ENCODE data around the gene MKRN1.
A peak's percentile ranks its signal among the peaks of the same experiment; 100 is the strongest.
"Not testable (repeated sequence)": the region's sequence is repeated elsewhere in the genome, so short reads cannot be mapped to it uniquely, and the experiment has no call there.

Gene MKRN1, protein sequence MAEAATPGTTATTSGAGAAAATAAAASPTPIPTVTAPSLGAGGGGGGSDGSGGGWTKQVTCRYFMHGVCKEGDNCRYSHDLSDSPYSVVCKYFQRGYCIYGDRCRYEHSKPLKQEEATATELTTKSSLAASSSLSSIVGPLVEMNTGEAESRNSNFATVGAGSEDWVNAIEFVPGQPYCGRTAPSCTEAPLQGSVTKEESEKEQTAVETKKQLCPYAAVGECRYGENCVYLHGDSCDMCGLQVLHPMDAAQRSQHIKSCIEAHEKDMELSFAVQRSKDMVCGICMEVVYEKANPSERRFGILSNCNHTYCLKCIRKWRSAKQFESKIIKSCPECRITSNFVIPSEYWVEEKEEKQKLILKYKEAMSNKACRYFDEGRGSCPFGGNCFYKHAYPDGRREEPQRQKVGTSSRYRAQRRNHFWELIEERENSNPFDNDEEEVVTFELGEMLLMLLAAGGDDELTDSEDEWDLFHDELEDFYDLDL
- total RNA-seq, result 133 to 178 (median 149) reads per million in 4 donors

DNA sequence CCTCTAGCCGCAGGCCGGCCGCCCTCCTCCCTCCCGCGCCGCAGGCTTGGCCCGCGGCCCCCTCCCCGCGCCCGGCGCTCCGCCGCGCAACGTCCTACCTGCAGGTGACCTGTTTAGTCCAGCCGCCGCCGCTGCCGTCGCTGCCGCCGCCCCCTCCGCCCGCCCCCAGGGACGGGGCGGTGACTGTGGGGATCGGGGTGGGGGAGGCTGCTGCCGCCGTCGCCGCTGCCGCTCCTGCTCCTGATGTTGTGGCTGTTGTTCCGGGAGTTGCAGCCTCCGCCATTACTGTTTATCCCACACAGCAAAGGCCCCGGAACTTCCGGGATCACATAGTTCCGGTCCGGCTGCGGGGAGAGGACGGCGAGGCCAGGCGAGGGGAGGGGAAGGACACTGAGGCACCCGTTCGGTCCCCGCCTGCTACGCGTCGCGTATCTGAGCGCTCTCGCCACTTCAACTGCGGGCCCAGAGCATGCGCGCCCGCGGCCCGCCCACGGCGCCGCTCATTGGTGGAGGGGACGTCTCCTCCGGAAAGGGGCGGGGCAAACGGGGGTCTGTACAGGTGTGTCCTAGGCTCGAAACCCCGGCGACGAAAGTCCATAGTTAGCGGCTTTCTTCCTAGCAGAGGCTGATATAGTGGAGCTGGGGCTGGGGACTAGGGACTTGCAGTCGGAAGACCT is at the start of gene MKRN1:
TSS of gene MKRN1 (minus strand) at position 444 of the 677 bp plus-strand sequence. CDS start at position 283, 161 bp downstream.
- DNase-seq, result peak; percentile 82 to 96 (median 88)

DNA sequence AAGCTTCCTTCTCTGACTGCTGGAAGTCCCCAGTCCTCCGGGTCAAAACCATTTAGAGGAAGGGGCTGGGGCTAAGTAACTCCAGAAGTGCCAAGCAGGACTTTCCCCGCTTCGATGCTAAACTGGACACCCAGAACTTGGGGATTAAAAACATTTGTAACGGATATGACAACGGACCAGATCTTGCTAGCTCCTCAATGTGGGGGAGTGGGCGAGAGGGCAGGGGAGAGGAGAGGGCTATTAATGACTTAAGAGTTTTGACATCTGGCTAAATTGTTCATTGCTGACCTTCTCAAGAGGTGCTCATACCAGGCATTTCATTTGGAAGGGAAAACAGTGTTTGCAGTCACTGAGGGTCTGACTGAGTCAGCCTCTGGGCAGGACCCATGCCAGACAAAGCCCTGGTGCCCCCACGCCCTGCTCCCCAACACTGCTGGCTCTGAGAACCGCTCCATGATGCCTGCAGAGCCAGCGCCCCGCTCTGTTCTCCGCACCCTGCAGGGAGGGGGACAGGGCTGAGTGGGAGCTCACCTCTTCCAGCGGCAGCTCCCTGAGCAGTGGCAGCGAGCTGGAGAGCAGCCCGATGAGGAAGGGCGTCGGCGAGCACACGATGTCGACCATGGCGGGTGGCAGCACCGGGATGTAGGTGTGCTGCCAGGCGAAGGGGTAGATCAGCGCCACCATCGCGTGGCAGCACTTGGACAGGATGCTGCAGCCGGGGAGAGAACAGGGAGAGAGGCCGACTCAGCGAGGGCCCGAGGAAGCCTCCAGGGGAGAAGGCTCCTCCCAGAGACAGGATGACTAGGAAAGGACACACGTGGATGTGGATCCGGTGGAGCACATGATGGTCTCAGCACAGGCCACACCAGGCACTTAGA is 47.7 kb upstream of the MKRN1 start:
- DNase-seq, result no peak

DNA sequence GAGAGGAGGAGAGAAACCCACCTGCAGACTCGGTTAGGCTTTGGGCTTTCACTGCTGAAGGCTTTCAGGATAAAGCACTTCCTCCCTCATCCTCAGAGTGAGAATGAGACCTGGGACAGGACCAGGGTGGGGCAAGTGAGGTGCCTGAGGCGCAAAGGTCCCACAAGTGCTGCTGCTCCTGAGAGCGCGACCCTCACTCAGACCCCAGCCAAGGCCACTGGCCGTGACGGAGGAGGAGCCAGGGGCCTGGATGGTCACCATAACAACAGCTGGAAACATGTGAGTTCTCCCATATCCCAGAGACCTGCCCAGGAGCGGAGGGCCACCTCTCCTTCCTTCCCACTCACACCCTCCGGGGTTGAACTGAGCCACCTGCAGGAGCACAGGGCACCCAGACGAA is 46.9 kb upstream of the MKRN1 start:
- no peak for DNase-seq

DNA sequence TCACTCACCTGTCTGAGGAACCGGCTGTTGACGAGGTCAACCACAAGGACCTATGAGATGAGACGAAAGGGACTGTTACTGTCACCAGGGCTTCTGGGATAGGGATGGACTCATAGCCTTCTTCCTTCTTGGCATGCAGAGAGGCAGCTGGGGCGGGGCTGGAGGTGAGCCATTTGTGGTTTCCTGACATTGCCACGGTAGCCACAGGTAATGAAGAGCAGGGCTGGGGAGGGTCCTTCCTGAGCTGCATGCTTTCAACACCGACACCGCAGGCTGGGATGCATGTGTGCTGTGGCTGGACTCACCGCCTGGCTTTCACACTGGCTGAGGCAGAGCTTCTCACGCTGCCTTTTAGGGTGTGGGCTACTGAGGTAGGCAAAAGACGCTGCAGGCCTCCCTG is 46.4 kb upstream of the MKRN1 start:
- DNase-seq, result peak in 2 of 5 donors; percentile 17 to 18

DNA sequence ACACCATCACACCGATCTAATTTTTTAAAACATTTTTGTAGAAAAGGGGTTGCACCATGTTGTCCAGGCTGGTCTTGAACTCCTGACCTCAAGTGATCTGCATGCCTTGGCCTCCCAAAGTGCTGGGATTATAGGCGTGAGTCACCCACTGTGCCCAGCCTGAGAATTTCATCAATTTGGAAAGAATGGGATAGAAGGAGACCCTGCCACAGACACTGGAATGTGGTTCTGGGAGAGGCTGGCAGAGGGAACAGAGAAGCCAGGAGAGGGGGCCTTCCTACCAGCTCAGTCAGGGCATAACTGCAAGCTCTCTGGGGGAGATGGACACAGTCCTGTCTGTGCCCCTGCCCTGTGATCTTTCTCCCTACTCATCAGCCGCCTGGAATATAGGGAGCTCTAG is 42.1 kb upstream of the MKRN1 start:
- no peak for DNase-seq

DNA sequence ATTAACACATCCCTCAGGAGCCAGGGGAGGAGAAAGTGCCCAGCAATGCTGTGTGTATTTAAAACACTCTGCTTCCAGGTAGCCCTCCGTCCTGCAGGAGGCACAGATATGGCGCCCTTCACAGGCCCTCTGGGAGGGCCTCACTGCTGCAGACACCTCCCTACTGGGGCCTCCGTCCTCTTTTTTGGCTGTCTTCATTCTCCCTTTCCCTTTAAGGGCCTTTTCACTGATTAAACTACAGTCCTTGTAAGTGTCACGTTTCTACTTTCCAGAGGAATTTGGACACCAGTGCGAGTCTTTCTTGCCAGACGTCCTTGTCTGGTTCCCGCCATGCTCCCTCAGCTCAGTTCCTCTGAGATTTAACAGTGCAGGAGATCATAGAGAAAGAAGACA is 39.7 kb upstream of the MKRN1 start:
- no peak for DNase-seq

DNA sequence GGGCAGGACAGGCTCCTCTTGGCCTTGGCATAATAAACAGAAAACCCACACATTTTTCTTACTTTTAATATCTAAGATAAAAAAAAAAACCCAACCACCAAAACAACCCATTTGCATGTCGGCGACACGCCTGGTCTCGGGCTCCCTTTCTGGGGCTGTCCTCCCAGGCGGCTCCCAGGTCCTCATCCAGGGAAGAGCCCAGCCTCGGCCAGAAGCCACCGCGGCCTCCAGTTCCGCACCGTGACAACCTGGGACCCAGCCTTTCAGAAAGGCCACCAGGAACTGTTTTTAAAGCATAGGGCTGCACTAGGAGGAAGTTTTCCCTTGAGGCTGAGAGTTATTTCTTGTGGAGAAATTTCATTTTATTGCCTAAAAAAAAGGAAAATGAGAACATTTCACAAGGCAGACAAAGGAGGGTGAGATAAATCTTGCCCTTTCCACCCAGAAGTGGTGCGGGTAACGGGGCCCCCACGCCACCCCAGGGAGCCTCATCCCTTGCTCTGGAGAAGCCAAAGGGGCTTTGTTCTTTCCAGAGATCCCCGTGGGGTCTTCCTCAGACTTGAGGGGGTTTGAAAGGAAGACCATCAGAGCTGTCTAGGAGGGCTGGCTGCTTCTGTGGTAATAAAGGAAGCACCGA is 39.2 kb upstream of the MKRN1 start:
- no peak for DNase-seq

DNA sequence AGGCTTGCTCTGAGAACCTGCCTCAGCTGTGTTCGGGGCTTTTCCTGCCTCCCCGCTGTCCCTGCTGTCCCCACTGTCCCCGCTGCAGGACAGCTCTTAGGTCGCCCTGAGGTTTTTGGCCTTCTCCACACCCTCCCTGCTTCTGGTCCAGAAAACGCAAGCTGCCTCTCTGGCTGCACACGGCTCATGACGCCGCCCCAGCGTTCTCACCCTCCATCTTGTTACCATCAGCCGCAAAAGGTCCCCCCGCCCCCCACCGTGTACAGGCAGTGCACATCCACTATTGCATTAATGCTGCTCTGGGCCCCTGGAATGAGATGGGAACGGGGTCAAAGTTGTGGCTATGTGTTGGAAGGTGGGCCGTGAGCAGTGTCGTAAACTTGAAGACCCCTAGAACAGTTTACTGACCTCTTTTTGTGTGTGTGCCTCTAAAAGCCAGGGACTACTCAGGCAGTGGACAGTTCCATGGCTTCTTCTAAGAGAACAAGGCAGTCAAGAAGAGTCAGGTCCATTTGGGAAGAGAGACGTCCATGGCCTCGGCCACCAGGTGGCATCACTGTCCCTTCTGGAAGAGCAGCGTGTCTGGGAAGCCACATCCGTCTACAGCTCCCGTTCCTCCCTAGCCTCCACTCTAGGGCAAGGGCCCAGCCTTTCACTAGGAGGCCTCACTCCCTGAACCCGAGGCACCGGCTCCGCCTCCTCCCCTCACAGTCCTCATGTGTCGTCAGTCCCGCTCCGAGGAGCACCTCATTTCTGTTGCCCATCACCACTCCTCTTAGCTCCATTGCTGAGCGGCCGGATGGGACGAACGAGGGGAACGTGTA is 38.5 kb upstream of the MKRN1 start:
- DNase-seq, result peak; percentile 25 to 60 (median 44)

DNA sequence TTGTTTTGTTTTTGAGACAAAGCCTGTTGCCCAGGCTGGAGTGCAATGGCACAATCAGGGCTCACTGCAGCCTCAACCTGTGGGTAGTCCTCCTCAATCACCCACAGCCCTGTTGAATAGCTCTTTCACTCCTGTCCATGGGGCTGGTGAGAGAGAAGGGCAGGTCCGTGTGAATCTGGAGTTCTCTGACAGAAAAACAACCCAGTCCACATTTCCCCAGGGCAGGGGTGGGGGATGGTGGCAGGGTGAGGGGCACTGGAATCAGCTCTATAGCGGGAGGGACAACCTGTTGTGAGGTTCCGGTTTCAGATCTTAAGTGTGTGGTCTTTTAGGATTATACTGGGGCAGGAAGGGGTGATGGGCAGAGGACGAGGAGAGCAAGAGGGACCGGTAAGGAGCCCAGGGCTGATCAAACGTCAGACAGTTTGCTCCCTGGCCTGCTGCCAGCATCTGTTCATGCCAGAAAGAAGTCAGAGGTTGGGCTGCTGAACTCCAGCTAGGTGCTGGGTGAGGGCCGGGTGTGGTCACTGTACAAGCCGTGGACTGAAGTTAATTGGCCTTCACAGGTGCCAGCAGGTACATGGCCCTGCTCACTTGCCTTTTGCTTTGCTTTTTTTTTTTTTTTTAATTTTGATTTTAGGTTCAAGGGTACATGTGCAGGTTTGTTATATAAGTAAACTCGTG is 33.2 kb upstream of the MKRN1 start:
- DNase-seq, result no peak

DNA sequence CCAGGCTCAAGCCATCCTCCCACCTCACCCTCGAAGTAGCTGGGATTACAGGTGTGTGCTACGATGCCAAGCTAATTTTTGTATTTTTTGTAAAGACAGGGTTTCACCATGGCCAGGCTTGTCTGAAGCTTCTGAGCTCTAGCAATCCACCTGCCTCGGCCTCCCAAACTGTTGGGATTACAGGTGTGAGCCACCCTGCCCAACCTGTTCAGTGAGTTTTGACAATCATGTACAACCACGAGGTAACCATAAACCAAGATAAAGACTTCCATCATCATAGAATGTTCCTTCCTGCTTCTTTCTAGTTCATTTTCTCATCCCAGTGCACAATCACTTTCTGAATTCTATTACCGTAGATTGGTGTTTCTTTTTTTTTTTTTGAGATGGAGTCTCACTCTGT is 30.5 kb upstream of the MKRN1 start:
- DNase-seq, result no peak

DNA sequence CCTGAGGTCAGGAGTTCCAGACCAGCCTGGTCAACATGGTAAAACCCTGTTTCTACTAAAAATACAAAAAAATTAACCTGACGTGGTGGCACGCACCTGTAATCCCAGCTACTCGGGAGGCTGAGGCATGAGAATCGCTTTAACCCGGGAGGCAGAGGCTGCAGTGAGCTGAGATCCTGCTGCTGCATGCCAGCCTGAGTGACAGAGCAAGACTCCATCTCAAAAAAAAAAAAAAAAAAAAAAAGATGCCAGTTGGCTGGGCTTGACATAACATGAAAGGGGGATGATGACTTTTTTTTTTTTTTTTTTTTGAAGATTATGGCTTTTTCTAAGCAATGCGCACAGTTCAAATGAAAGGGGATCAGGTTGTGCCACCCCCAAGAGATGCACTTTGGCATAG is 28.3 kb upstream of the MKRN1 start:
- not testable (repeated sequence) for DNase-seq

DNA sequence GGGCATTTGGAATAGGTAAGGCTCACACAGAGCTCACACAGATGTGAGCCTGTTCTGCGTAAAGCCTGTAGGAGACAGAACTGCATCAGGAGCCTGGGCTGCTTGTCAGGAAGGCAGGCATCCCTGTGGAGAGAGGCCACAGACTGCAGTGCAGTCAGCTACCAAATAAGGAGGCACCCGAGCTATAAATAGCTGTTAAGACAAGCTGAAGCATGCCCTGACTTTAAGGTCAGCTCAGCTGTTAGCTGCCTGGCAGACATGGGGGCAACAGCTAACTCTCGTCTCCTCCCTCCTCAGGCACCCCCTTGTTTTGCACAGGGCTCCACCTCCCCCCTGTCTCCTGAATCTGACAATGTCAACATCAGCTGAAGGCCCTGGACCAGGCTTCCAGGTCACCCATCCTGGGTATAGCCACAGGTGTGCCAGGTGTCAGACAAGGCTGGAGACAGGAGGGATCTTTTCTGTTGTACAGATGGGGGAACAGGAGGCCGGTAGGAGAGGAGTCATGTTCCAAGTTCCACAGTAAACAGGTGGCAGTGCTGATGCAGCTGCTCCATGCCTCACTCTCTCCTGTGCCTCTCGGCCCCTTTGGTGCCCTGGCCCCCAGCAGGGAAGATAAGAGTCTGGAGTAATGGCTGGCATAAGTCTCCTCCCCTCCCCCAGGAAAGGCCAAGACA is 27.6 kb upstream of the MKRN1 start:
- DNase-seq, result no peak

DNA sequence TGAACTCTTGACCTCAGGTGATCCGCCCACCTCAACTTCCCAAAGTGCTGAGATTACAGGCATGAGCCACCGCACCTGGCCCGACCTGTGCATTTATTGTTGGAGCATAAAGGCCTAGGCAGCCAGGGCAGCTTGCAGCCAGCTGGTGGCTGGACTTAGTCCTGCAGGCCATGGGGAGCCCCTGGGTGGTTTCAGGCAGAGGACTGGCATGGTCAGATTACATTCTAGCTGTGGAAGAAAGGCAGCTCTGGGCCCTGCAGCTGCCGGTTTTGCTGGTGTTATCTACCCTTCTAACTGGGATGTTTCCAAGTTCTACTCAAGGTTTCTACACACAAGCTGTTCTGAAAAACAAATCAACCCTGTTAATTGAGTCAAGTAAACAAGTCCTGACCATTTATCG is 22.7 kb upstream of the MKRN1 start:
- no peak for DNase-seq

DNA sequence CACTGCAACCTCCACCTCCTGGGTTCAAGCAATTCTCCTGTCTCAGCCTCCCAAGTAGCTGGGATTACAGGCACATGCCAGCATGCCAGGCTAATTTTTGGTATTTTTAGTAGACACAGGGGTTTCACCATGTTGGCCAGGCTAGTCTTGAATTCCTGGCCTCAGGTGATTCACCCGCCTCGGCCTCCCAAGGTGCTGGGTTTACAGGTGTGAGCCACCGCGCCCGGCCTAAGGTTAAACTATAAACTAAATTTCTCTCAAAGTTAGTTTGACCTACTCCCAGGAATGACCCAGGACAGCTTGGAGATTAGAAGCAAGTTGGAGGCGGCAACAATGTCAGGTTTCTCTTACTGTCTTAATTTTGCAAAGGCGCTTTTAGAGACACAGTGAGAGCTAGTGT is 18.5 kb upstream of the MKRN1 start:
- not testable (repeated sequence) for DNase-seq

DNA sequence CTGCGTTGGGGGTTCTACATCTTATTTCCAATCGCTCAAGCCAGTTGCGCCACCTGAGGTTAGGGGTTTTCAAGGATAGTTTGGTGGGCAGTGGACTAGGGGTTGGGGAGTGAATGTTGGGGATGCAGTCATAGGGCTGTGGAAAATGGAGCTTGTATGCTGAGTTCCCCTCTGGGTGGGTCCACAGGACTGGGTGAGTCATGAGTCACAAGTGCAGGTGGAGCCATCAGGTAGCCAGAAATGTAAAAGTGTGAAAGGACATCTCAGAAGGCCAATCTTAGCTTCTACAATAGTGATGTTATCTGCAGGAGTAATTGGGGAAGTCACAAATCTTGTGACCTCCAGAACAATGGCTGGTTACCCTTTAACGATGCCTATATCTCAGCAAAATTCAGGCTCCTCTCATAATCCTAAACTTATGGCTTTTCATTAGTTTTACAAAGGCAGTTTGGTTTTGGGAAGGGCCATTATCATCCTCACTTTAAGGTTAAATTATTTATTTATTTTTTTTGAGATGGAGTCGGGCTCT is 18.0 kb upstream of the MKRN1 start:
- no peak for DNase-seq

DNA sequence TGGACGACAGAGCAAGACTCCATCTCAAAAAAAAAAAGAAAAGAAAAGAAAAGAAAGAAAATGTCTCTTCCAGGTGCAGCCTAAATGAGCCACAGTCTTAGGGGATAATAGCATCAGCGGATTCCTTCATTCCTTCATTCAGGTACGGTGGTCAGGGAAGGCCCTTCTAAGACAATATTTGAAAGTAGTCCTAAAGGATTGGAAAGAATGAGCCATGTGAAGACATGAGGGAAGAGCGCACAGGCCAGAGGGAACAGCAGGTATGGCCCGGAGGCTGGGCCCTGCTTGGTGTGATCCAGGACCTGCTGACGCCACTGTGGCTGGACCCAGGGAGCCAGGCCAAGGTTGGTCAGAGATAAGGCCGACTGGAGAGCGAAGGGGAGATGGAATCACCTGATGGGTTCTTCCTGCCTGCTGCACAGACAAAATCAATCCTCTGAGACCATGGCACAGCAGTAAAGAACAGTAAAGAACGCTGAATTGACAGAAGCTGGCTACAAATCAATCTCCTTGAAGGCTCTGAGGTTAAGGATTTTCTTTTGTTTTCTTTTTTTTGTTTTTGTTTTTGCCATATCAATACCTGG is 16.3 kb upstream of the MKRN1 start:
- no peak for DNase-seq

DNA sequence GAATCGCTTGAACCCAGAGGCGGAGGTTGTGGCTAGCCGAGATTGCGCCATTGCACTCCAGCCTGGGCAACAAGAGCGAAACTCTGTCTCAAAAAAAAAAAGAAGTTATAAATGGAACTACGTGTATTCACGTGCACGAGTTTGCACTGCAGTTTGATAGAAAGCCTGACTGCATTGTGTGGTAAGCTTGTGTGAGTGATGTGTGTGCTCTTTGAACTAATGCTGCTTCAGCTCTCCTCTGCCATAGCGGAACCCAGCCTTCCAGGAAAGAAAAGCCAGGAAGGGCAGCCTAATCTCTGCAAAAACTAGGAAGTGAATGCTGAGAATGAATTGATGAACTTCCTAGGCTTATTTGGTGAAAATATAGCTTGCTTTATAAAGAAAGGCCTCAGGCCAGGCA is 15.6 kb upstream of the MKRN1 start:
- no peak for DNase-seq

DNA sequence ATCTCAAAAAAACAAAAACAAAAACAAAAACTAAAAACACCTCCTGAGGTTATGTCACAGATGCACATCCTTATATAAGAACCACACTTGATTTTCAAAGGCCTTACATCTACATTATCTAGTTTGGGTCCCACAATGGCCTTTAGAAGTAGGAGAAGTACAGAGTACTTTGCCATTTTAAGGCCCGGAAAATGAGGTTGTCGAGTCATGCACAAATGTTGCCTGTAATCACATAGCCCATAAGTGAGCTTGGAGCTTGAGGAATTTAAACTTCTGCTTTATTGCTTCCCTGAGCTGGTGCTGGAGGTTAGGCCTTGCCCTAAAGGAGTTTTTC is 9.7 kb upstream of the MKRN1 start:
- DNase-seq, result no peak

DNA sequence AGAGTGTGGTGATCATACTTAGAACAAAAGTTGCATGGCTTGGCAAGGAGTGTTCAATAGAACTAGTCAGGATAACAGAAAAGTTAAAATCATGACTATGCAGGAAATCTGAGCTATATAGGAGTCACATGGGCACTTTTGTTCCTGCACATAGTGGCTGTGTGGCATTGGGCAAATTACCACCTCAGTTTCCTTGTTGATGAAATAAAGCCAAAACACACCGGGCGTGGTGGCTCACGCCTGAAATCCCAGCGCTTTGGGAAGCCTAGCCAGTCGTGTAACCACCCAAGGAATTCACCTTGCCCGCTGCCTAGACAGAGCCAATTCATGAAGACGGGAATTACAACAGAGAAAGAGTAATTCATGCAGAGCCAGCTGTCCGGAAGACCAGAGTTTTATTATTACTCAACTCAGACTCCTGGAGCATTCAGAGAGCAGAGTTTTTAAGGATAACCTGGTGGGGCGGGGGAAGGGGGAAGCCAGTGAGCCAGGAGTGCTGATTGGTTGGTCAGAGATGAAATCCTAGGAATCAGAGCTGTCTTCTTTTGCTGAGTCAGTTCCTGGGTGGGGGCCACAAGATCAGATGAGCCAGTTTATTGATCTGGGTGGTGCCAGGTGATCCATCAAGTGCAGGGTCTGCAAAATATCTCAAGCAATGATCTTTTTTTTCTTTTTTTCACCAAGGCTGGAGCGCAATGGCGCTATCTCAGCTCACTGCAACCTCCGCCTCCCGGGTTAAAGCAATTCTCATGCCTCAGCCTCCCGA is 6.4 kb upstream of the MKRN1 start:
- DNase-seq, result no peak

Data from T-helper 1 cell (primary cell).